Caco-2 (cell line): Measurements from ENCODE around the gene SERPINB6. TPM values are rescaled to one million over a fixed set of nuclear protein-coding genes. Genes with fewer than 3 reads are reported as not detected.
"Not testable (repeated sequence)": the region's sequence is repeated elsewhere in the genome, so short reads cannot be mapped to it uniquely, and the experiment has no call there.

Experiments
- BruUV-seq: library from RNA; stranded (reverse); fragments of 400-500 nt; replicated peaks from 2 replicates; lab custom pipeline; 2021; lab: Mats Ljungman, UMichigan
- CTCF ChIA-PET: fragments of 300-600 bp; sonication (Branson Sonifier 250); formaldehyde crosslinking; loops from one replicate; lab custom pipeline; 2022; ENCODE audit warnings: antibody characterized with exemption; lab: Charles Lee
- POLR2A ChIA-PET: fragments of 300-600 bp; sonication (Branson Sonifier 250); formaldehyde crosslinking; loops from one replicate; lab custom pipeline; 2022; ENCODE audit warnings: antibody characterized with exemption; lab: Charles Lee
- DNase-seq, 2 experiments: peaks; one replicate each; pipeline versions ENCODE4 v3.0.0 to v3.0.0-alpha.2; 2020 to 2022
- H3K27me3 ChIP-seq: replicated peaks from 2 replicates; pipeline ENCODE4 v1.6.0; 2011; ENCODE audit warnings: low read length; ENCODE audit not compliant: control insufficient read depth, insufficient read depth
- H3K36me3 ChIP-seq: 2 replicates; pipeline ENCODE4 v1.5.1; 2011; ENCODE audit warnings: low read length; ENCODE audit not compliant: control insufficient read depth, insufficient read depth
- H3K4me1 ChIP-seq: fragments of 250-450 bp; sonication (Bioruptor Pico); 2 replicates; pipeline ENCODE4 v1.5.1; 2020; ENCODE audit warnings: mild to moderate bottlenecking
- H3K4me3 ChIP-seq: 2 replicates; pipeline ENCODE4 v1.5.1; 2011; ENCODE audit warnings: low read depth, mild to moderate bottlenecking, control low read depth, low read length
- H3K9me3 ChIP-seq: fragments of 250-450 bp; sonication (Bioruptor Pico); 2 replicates; pipeline ENCODE4 v1.5.1; 2020; ENCODE audit warnings: mild to moderate bottlenecking, moderate library complexity
- H3K27ac Mint-ChIP-seq: one replicate; pipeline ENCODE4 v1.8.0; 2022; ENCODE audit warnings: mixed read lengths; ENCODE audit not compliant: unreplicated experiment
- H3K27me3 Mint-ChIP-seq: one replicate; pipeline ENCODE4 v1.8.0; 2022; ENCODE audit warnings: mixed read lengths; ENCODE audit not compliant: insufficient read depth, unreplicated experiment
- H3K36me3 Mint-ChIP-seq: one replicate; pipeline ENCODE4 v1.8.0; 2022; ENCODE audit warnings: mild to moderate bottlenecking, mixed read lengths; ENCODE audit not compliant: insufficient read depth, unreplicated experiment
- H3K4me1 Mint-ChIP-seq: one replicate; pipeline ENCODE4 v1.8.0; 2022; ENCODE audit warnings: low read depth, mixed read lengths; ENCODE audit not compliant: unreplicated experiment
- H3K4me3 Mint-ChIP-seq: one replicate; pipeline ENCODE4 v1.8.0; 2022; ENCODE audit warnings: mild to moderate bottlenecking, moderate library complexity, mixed read lengths; ENCODE audit not compliant: unreplicated experiment
- H3K9me3 Mint-ChIP-seq: one replicate; pipeline ENCODE4 v1.8.0; 2022; ENCODE audit warnings: mixed read lengths; ENCODE audit not compliant: unreplicated experiment
- intact Hi-C: fragments of 100-400 bp; cut with micrococcal nuclease; formaldehyde crosslinking; loops from one replicate; pipeline ENCODE4 v1.10.0; 2022; ENCODE audit not compliant: unreplicated experiment
- total RNA-seq: library from RNA; stranded (reverse); gene quantifications from 2 replicates; pipeline ENCODE4 v1.2.3, GENCODE V29; 2022
- TF ChIP-seq, protein P1 (sequence below), 2 experiments: fragments of 200-600 bp in 1 of 2; IDR thresholded peaks; 1 replicate in 1 of 2; 2 replicates in 1 of 2; pipeline versions ENCODE4 v1.5.1 to v1.8.0; 2011 to 2022; ENCODE audit warnings: antibody characterized with exemption in 1 of 2, control low read depth in 1 of 2, inconsistent platforms in 1 of 2, low read depth in 1 of 2, low read length in 1 of 2, mild to moderate bottlenecking in 1 of 2, moderate library complexity in 1 of 2; ENCODE audit not compliant: insufficient read depth in 1 of 2, severe bottlenecking in 1 of 2, unreplicated experiment in 1 of 2

Gene SERPINB6
- total RNA-seq, 1 experiment from 2014 or later, result 60.0 TPM

DNA sequence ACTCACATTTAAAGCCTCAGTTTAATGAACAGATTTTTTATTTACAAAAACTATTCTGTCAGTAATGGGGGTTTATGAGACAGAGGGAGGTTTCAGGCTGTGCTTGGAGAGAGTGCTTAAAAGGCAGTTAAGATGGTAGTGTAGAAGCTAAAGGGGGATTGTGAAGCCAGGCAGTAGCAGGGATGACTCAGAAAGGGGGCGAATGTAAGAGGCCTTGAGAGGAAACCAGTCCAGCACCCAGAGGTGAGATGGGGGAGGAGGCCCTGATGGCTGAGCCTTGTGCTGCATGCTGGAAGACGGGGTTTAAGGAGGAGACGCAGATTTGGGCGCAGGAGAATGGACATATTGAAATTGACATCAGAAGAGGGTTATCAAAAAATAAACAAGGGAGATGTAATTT lies 61.6 kb downstream of the SERPINB6 start:
- CTCF ChIA-PET, result no interaction called here

DNA sequence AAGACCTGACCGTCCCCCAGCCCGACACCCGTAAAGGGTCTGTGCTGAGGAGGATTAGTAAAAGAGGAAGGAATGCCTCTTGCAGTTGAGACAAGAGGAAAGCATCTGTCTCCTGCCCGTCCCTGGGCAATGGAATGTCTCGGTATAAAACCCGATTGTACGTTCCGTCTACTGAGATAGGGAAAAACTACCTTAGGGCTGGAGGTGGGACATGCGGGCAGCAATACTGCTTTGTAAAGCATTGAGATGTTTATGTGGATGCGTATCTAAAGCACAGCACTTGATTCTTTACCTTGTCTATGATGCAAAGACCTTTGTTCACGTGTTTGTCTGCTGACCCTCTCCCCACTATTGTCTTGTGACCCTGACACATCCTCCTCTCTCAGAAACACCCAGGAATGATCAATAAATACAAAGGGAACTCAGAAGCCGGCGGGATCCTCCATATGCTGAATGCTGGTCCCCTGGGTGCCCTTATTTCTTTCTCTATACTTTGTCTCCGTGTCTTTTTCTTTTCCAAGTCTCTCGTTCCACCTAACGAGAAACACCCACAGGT lies 62.2 kb downstream of the SERPINB6 start:
- Mint-ChIP-seq H3K27ac (peak overlapping the region; percentile 77), H3K9me3 (peaks cover 12% of the 10 kb centered on the region), H3K4me1 (peaks cover 44% of the 10 kb centered on the region)
- POLR2A ChIA-PET, BruUV-seq, H3K4me3 ChIP-seq, H3K4me3 Mint-ChIP-seq, intact Hi-C loops, DNase-seq, H3K27me3 ChIP-seq, H3K36me3 Mint-ChIP-seq, CTCF ChIA-PET, H3K36me3 ChIP-seq, H3K9me3 ChIP-seq, H3K27me3 Mint-ChIP-seq: not testable (repeated sequence)
- peaks cover 17% of the 10 kb centered on the region for H3K4me1 ChIP-seq

More for the DNA sequence above, 61.6 kb downstream of the SERPINB6 start:
- H3K36me3 ChIP-seq, result no peaks in the 10 kb centered on the region
- no peaks in the 10 kb centered on the region for H3K27me3 Mint-ChIP-seq
- no peak overlapping the region for H3K4me3 ChIP-seq
- H3K4me1 ChIP-seq, result peaks cover 22% of the 10 kb centered on the region
- POLR2A ChIA-PET, result no interaction called here
- TF ChIP-seq, protein P1, sequence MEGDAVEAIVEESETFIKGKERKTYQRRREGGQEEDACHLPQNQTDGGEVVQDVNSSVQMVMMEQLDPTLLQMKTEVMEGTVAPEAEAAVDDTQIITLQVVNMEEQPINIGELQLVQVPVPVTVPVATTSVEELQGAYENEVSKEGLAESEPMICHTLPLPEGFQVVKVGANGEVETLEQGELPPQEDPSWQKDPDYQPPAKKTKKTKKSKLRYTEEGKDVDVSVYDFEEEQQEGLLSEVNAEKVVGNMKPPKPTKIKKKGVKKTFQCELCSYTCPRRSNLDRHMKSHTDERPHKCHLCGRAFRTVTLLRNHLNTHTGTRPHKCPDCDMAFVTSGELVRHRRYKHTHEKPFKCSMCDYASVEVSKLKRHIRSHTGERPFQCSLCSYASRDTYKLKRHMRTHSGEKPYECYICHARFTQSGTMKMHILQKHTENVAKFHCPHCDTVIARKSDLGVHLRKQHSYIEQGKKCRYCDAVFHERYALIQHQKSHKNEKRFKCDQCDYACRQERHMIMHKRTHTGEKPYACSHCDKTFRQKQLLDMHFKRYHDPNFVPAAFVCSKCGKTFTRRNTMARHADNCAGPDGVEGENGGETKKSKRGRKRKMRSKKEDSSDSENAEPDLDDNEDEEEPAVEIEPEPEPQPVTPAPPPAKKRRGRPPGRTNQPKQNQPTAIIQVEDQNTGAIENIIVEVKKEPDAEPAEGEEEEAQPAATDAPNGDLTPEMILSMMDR (IDR thresholded peaks at IDR 0.05; ENCODE audit: insufficient read depth in 1 of 2, low read depth in 1 of 2, low read length in 1 of 2, severe bottlenecking in 1 of 2, unreplicated experiment in 1 of 2), result no peak
- intact Hi-C loops, result no loop called here
- no peaks in the 10 kb centered on the region for H3K27me3 ChIP-seq
- H3K4me1 Mint-ChIP-seq, result peaks cover 46% of the 10 kb centered on the region
- no peak overlapping the region for H3K4me3 Mint-ChIP-seq
- no peaks in the 10 kb centered on the region for H3K9me3 ChIP-seq
- peaks cover 12% of the 10 kb centered on the region for H3K9me3 Mint-ChIP-seq
- peak overlapping the region; percentile 9 for H3K27ac Mint-ChIP-seq
- BruUV-seq, result no TSS peak
- no peak for DNase-seq
- peaks cover 8% of the 10 kb centered on the region for H3K36me3 Mint-ChIP-seq

DNA sequence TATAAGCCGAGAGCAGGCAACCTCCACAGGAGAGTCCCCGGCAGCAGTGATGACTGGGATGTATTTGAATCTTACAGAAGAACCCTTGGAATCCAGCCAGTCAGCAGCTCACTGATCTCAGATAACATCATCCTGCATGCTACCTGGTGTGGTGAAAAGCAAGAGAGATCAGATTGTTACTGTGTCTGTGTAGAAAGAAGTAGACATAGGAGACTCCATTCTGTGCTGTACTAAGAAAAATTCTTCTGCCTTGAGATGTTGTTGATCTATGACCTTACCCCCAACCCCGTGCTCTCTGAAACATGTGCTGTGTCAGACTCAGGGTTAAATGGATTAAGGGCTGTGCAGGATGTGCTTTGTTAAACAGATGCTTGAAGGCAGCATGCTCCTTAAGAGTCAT lies 62.9 kb downstream of the SERPINB6 start:
- H3K27me3 Mint-ChIP-seq, POLR2A ChIA-PET, CTCF ChIA-PET, intact Hi-C loops, H3K4me3 ChIP-seq, H3K9me3 ChIP-seq, H3K36me3 Mint-ChIP-seq, H3K36me3 ChIP-seq, BruUV-seq, H3K27me3 ChIP-seq, DNase-seq, H3K4me3 Mint-ChIP-seq: not testable (repeated sequence)
- Mint-ChIP-seq H3K4me1 (peaks cover 38% of the 10 kb centered on the region), H3K9me3 (peaks cover 12% of the 10 kb centered on the region), H3K27ac (peak overlapping the region; percentile 77)
- H3K4me1 ChIP-seq, result peaks cover 11% of the 10 kb centered on the region

DNA sequence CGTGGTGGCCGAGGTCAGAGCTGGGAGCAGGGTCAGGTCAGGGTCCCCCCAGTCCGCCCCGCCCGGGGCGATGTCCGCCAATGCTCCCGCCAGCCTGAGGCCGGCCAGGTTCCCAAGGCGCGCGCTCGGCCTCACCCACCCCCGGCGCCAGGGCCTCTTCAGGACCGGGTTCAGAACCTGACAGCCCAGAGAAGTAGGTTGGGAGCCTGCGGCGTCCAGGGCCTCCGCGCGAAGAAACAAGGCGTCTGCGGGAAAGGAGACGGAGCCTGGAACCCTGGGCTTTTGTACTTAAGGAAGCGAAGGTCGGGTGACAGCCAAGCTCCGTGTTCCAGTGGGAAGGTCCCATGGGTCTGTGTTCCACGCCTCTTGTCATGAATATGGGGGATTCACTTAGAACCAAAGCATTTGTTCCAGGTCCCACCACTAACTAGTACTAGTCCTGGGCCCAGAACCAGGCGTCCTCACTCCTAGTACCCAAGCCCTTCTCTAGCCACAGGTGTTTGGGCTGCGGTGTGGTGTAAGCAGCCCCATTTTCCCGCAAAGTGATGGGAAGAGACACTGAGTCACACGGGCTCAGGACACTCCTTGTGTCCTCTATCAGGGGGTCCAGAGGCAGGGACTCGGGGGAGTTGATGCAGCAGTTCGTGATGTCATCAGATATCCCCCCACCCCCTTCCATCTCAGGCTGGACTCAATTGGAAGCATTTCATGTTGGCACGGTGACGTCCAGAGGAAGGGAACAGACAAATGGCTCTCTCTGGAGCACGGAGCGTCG lies 67.8 kb downstream of the SERPINB6 start:
- H3K27ac Mint-ChIP-seq, H3K4me3 Mint-ChIP-seq, H3K9me3 ChIP-seq, H3K36me3 ChIP-seq, POLR2A ChIA-PET, DNase-seq, H3K27me3 Mint-ChIP-seq, intact Hi-C loops, CTCF ChIA-PET, H3K4me1 ChIP-seq, H3K36me3 Mint-ChIP-seq, H3K4me3 ChIP-seq, BruUV-seq, H3K27me3 ChIP-seq: not testable (repeated sequence)
- Mint-ChIP-seq H3K4me1 (peaks cover 19% of the 10 kb centered on the region), H3K9me3 (peaks cover 12% of the 10 kb centered on the region)

DNA sequence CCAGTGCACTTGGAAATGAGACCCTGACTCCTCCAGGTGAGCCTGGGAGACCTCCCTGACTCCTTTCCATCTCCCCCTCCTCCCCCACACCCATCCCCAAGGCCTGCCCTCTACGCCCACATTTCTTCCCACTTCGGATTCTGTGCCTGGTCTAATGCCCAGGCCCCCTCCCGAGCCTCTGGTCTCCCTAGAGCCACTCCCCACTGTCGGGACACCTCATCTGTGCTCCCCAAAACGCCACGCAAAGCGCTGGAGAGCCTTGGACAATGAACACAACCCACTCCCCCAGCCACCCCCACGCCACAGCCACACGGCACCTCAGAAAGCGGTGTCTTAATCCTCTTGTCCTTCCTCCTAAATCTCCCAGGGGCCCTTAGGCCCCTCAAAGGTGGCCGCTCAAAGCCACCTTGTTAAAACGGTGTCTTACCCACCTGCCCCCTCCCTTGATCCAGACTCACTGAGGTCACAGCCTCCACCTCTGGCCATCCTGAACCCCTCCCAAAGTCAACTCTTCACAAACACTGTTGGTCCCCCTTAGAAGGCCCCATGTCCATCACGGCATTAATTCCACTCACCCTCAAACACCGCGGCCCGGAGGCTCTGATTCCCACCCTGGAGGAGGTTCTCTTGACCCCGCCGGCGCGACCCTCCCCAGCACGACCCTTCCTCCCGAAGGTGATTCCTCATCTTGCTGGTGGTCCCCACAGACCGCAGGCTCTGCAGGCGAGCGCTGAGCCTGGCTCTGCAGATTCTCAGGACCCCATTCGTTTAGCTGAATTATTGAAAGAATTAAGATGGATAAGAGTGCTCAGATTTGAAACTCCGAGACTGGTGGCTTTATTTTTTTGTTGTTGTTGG lies 69.5 kb downstream of the SERPINB6 start:
- H3K36me3 Mint-ChIP-seq, H3K9me3 Mint-ChIP-seq, H3K4me3 ChIP-seq, H3K4me1 Mint-ChIP-seq, intact Hi-C loops, H3K27me3 ChIP-seq, DNase-seq, CTCF ChIA-PET, H3K36me3 ChIP-seq, POLR2A ChIA-PET, H3K4me3 Mint-ChIP-seq, BruUV-seq, H3K9me3 ChIP-seq, H3K4me1 ChIP-seq, H3K27me3 Mint-ChIP-seq, H3K27ac Mint-ChIP-seq: not testable (repeated sequence)
